Liver (tissue), 3 donors: ENCODE data around the gene TBX15.

Experiments
- FOXA1 ChIP-seq: IDR thresholded peaks from 2 replicates; pipeline ENCODE4 v1.6.1; 2016; ENCODE audit warnings: antibody characterized with exemption
- FOXA2 ChIP-seq: IDR thresholded peaks from 2 replicates; pipeline ENCODE4 v1.6.1; 2016; ENCODE audit warnings: antibody characterized with exemption
- JUND ChIP-seq, 2 donors: IDR thresholded peaks; 2 replicates each; pipeline ENCODE4 v1.6.1; 2016; ENCODE audit warnings: antibody characterized with exemption in 2 of 2
- REST ChIP-seq: IDR thresholded peaks from 2 replicates; pipeline ENCODE4 v1.6.1; 2016; ENCODE audit warnings: antibody characterized with exemption, mild to moderate bottlenecking
- SP1 ChIP-seq: IDR thresholded peaks from 2 replicates; pipeline ENCODE4 v1.6.1; 2018; ENCODE audit warnings: antibody characterized with exemption, mild to moderate bottlenecking
- TAF1 ChIP-seq: conservative IDR thresholded peaks from 2 replicates; pipeline ENCODE4 v1.6.1; 2016; ENCODE audit warnings: antibody characterized with exemption, mild to moderate bottlenecking
- TF ChIP-seq, protein P1 (sequence below): fragments of 150-350 bp; IDR thresholded peaks from 2 replicates; pipeline ENCODE4 v1.5.1; 2017; ENCODE audit warnings: improper control_type of control experiment, low read depth, low read length; ENCODE audit not compliant: missing input control
- TF ChIP-seq, protein P2 (sequence below): IDR thresholded peaks from 2 replicates; pipeline ENCODE4 v1.6.1; 2016; ENCODE audit warnings: antibody characterized with exemption
- donor health status: healthy.
- donor health status: healthy.

GRCh38 chr1:118963138-118963455 is 25.0 kb downstream of the TBX15 start:
- TF ChIP-seq, protein P1, sequence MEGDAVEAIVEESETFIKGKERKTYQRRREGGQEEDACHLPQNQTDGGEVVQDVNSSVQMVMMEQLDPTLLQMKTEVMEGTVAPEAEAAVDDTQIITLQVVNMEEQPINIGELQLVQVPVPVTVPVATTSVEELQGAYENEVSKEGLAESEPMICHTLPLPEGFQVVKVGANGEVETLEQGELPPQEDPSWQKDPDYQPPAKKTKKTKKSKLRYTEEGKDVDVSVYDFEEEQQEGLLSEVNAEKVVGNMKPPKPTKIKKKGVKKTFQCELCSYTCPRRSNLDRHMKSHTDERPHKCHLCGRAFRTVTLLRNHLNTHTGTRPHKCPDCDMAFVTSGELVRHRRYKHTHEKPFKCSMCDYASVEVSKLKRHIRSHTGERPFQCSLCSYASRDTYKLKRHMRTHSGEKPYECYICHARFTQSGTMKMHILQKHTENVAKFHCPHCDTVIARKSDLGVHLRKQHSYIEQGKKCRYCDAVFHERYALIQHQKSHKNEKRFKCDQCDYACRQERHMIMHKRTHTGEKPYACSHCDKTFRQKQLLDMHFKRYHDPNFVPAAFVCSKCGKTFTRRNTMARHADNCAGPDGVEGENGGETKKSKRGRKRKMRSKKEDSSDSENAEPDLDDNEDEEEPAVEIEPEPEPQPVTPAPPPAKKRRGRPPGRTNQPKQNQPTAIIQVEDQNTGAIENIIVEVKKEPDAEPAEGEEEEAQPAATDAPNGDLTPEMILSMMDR: no peak
- TF ChIP-seq, protein P2, sequence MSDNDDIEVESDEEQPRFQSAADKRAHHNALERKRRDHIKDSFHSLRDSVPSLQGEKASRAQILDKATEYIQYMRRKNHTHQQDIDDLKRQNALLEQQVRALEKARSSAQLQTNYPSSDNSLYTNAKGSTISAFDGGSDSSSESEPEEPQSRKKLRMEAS: no peak
- TF ChIP-seq JUND (IDR thresholded peaks at IDR 0.05) (no peak), REST (no peak), FOXA2 (no peak), FOXA1 (no peak), TAF1 (no peak), SP1 (no peak)
